ENCODE results near the gene ISOC2. TPM values are rescaled to one million over a fixed set of nuclear protein-coding genes. Genes with fewer than 3 reads are reported as not detected.
"Not testable (repeated sequence)": the region's sequence is repeated elsewhere in the genome, so short reads cannot be mapped to it uniquely, and the experiment has no call there.

ISOC2 gene
- total RNA-seq, 2 experiments from 2014 or later: 28.2 to 35.7 TPM

GRCh38 chr19:55407800-55408532 is 53.5 kb downstream of the ISOC2 start:
- H3K4me1 Mint-ChIP-seq: peaks cover 39% of the 10 kb centered on the region
- ATAC-seq: peak; percentile 92
- CTCF ChIA-PET: interaction anchor here (0.6 to 2.4 kb wide), 9 partner anchors 10 to 266 kb away, joined by 3 to 12 read pairs (median 4); partner anchors contain the start of gene KMT5C
- peaks cover 39% of the 10 kb centered on the region for H3K36me3 Mint-ChIP-seq
- peaks cover 5% of the 10 kb centered on the region for H3K27me3 Mint-ChIP-seq
- peak; percentile 99 for DNase-seq
- H3K4me3 Mint-ChIP-seq: peak overlapping the region; percentile 88
- H3K9me3 Mint-ChIP-seq (ENCODE audit: low read depth): no peaks in the 10 kb centered on the region
- H3K27ac Mint-ChIP-seq: peak overlapping the region; percentile 97

- not testable (repeated sequence) for DNase-seq; H3K9me3 Mint-ChIP-seq (ENCODE audit: low read depth); H3K27me3 Mint-ChIP-seq
- H3K36me3 Mint-ChIP-seq: peaks cover 43% of the 10 kb centered on the region
- peaks cover 43% of the 10 kb centered on the region for H3K4me1 Mint-ChIP-seq
- peak; percentile 70 for ATAC-seq
- CTCF ChIA-PET: interaction anchor here (0.6 to 1.9 kb wide), 7 partner anchors 11 to 266 kb away, joined by 3 to 4 read pairs (median 4); partner anchors contain the start of gene KMT5C
- peak within 1 kb of the TSS; percentile 88 for H3K4me3 Mint-ChIP-seq
- H3K27ac Mint-ChIP-seq: peak within 1 kb of the TSS; percentile 97
Measured at GRCh38 chr19:55407550-55407799, 54.0 kb downstream of the ISOC2 start, which contains the start of gene UBE2S. TSS of gene UBE2S (minus strand) at chr19:55407788. CDS start at chr19:55407589, 199 bp downstream.

- CTCF ChIA-PET: interaction anchor here (0.6 to 1.9 kb wide), 7 partner anchors 11 to 265 kb away, joined by 3 to 4 read pairs (median 4); partner anchors contain the start of gene KMT5C
- Mint-ChIP-seq H3K27me3 (peaks cover 5% of the 10 kb centered on the region), H3K36me3 (peaks cover 48% of the 10 kb centered on the region), H3K4me3 (peak overlapping the region; percentile 88), H3K4me1 (peaks cover 48% of the 10 kb centered on the region), H3K27ac (peak overlapping the region; percentile 97), H3K9me3 (ENCODE audit: low read depth) (no peaks in the 10 kb centered on the region)
- DNase-seq (peak; percentile 58), ATAC-seq (no peak)
Measured at GRCh38 chr19:55406826-55407549, 54.5 kb downstream of the ISOC2 start.

GRCh38 chr19:55406091-55406825 is 55.2 kb downstream of the ISOC2 start:
- CTCF ChIA-PET: interaction anchor here (0.8 to 1.9 kb wide), 3 partner anchors 12 to 114 kb away, joined by 3 to 4 read pairs (median 3); no protein-coding TSS in a partner anchor
- Mint-ChIP-seq H3K4me3 (peak overlapping the region; percentile 88), H3K4me1 (peaks cover 50% of the 10 kb centered on the region)

GRCh38 chr19:55405638-55406037 is 55.8 kb downstream of the ISOC2 start:
- H3K36me3 Mint-ChIP-seq: peaks cover 57% of the 10 kb centered on the region
- ATAC-seq (no peak), DNase-seq (no peak)
- H3K4me3 Mint-ChIP-seq: peak overlapping the region; percentile 88
- no peaks in the 10 kb centered on the region for H3K27me3 Mint-ChIP-seq
- H3K4me1 Mint-ChIP-seq: peaks cover 54% of the 10 kb centered on the region
- H3K9me3 Mint-ChIP-seq (ENCODE audit: low read depth): no peaks in the 10 kb centered on the region
- H3K27ac Mint-ChIP-seq: peak overlapping the region; percentile 97
- CTCF ChIA-PET: interaction anchor here (0.8 to 1.2 kb wide), 2 partner anchors 13 to 104 kb away, joined by 3 read pairs; no protein-coding TSS in a partner anchor

More at GRCh38 chr19:55406091-55406825, 55.2 kb downstream of the ISOC2 start:
- DNase-seq (no peak), ATAC-seq (no peak)
- peaks cover 53% of the 10 kb centered on the region for H3K36me3 Mint-ChIP-seq
- no peaks in the 10 kb centered on the region for H3K9me3 Mint-ChIP-seq (ENCODE audit: low read depth)
- no peaks in the 10 kb centered on the region for H3K27me3 Mint-ChIP-seq
- H3K27ac Mint-ChIP-seq: peak overlapping the region; percentile 97

Other genes starting within 250 kb of the ISOC2 start
- 10 to 100 TPM; 10.4 to 16.0 TPM for gene TMEM86B, start 232.9 kb downstream of the ISOC2 start, total RNA-seq
- 100 to 1,000 TPM; 263 to 291 TPM for gene PPP6R1, start 202.6 kb downstream of the ISOC2 start, total RNA-seq
- gene HSPBP1, start 181.5 kb downstream of the ISOC2 start, total RNA-seq: 10 to 100 TPM; 35.0 to 38.2 TPM
- 1 to 10 TPM; 6.9 to 9.1 TPM for gene BRSK1, start 177.6 kb downstream of the ISOC2 start, total RNA-seq
- gene TMEM150B, start 136.3 kb downstream of the ISOC2 start, total RNA-seq: 1 to 10 TPM; 1.2 to 2.4 TPM
- 10 to 100 TPM; 26.4 to 35.3 TPM for gene KMT5C, start 121.8 kb downstream of the ISOC2 start, total RNA-seq
- gene COX6B2, start 106.9 kb downstream of the ISOC2 start, total RNA-seq: 1 to 10 TPM in 1 of 2 experiments, under 1 TPM in 1; 0.19 to 2.0 TPM
- gene GARIN5B, start 98.4 kb downstream of the ISOC2 start, total RNA-seq: not detected
- gene IL11, start 91.2 kb downstream of the ISOC2 start, total RNA-seq: under 1 TPM; 0.50 to 0.68 TPM
- not detected for gene TMEM190, start 84.8 kb downstream of the ISOC2 start, total RNA-seq
- gene TMEM238, start 77.3 kb downstream of the ISOC2 start, total RNA-seq: 10 to 100 TPM; 14.1 to 23.0 TPM
- gene RPL28, start 75.7 kb downstream of the ISOC2 start, total RNA-seq: 1,000 to 10,000 TPM; 2,244 to 2,759 TPM
- 100 to 1,000 TPM; 311 to 421 TPM for gene UBE2S, start 53.9 kb downstream of the ISOC2 start, total RNA-seq
- not detected for gene SHISA7, start 18.3 kb downstream of the ISOC2 start, total RNA-seq
- gene C19orf85, start 3.1 kb upstream of the ISOC2 start, total RNA-seq: not detected
- 1 to 10 TPM; 8.8 to 8.9 TPM for gene ZNF628, start 15.0 kb upstream of the ISOC2 start, total RNA-seq
- gene NAT14, start 23.5 kb upstream of the ISOC2 start, total RNA-seq: 10 to 100 TPM; 14.6 to 23.2 TPM
- under 1 TPM; 0.68 to 0.79 TPM for gene SSC5D, start 26.8 kb upstream of the ISOC2 start, total RNA-seq
- not detected for gene SBK2, start 75.5 kb upstream of the ISOC2 start, total RNA-seq
- gene SBK3, start 83.9 kb upstream of the ISOC2 start, total RNA-seq: not detected
- gene ZNF579, start 119.2 kb upstream of the ISOC2 start, total RNA-seq: 1 to 10 TPM; 5.6 to 7.5 TPM
- gene FIZ1, start 137.9 kb upstream of the ISOC2 start, total RNA-seq: 10 to 100 TPM; 13.0 to 15.7 TPM
- 10 to 100 TPM; 26.5 to 30.2 TPM for gene ZNF524, start 138.6 kb upstream of the ISOC2 start, total RNA-seq
- 10 to 100 TPM; 14.4 to 16.7 TPM for gene ZNF865, start 144.0 kb upstream of the ISOC2 start, total RNA-seq
- gene ZNF784, start 162.9 kb upstream of the ISOC2 start, total RNA-seq: 1 to 10 TPM; 5.1 to 7.3 TPM
- 10 to 100 TPM; 33.1 to 33.7 TPM for gene ZNF580, start 179.4 kb upstream of the ISOC2 start, total RNA-seq
- 10 to 100 TPM; 23.7 to 25.4 TPM for gene ZNF581, start 182.0 kb upstream of the ISOC2 start, total RNA-seq
- gene CCDC106, start 186.6 kb upstream of the ISOC2 start, total RNA-seq: 1 to 10 TPM; 5.9 TPM
- gene U2AF2, start 193.4 kb upstream of the ISOC2 start, total RNA-seq: 100 to 1,000 TPM; 284 to 324 TPM
- gene EPN1, start 213.6 kb upstream of the ISOC2 start, total RNA-seq: 10 to 100 TPM; 55.7 to 63.7 TPM

Data from activated CD8-positive, alpha-beta memory T cell treated with anti-CD3 and anti-CD28 coated beads, Interleukin-2, amount 10 ng/mL, durations not matched to agents 7 days and 5 days (primary cell).